ENCODE data around the gene LUC7L3.
"Not testable (repeated sequence)": the region's sequence is repeated elsewhere in the genome, so short reads cannot be mapped to it uniquely, and the experiment has no call there.

The LUC7L3 gene

DNA sequence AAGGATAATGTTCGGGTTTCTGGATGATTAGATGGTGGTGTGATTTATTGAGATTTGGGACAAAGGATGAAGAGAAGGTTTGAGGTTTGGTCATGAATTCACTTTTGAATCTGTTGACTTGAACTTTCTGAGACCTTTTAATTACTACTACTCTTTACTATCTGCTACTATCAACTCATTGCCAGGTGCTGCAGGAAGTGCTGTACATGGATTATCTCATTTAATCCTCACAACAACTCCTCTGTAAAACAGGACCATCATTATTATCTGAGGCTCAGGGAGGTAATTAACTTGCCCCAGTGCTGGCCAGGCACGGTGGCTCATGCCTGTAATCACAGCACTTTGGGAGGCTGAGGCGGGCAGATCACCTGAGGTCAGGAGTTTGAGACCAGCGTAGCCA lies 8.8 kb upstream of the LUC7L3 start:
- no peak for DNase-seq

DNA sequence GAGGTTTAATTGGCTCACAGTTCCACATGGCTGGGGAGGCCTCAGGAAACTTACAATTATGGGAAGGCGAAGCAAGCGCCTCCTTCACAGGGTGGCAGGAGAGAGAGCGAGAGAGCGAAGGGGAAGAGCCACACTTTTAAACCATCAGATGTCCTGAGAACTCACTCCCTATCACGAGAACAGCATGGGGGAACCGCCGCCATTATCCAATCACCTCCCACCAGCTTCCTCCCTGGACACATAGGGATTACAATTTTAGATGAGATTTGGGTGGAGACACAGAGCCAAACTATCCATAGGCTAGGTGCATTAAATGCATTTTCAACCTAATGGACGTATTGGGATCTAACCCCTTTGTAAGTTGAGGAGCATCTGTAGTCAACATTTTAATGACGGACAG lies 6.8 kb upstream of the LUC7L3 start:
- no peak for DNase-seq

DNA sequence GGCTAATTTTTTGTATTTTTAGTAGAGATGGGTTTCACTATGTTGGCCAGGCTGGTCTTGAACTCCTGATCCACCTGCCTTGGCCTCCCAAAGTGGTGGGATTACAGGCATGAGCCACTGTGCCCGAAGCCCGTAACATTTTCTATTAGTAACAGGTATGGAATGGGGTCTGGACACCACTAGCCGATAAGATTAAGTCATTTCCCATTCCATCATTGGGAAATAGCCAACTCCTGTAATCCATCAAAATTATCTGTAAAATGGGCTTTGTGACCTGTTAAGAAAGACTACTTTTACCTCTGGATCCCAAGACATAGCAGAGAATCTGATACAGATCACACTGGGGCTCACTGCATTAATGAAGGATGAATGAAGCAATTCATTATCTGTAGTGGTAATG lies 3.9 kb upstream of the LUC7L3 start:
- DNase-seq: no peak

DNA sequence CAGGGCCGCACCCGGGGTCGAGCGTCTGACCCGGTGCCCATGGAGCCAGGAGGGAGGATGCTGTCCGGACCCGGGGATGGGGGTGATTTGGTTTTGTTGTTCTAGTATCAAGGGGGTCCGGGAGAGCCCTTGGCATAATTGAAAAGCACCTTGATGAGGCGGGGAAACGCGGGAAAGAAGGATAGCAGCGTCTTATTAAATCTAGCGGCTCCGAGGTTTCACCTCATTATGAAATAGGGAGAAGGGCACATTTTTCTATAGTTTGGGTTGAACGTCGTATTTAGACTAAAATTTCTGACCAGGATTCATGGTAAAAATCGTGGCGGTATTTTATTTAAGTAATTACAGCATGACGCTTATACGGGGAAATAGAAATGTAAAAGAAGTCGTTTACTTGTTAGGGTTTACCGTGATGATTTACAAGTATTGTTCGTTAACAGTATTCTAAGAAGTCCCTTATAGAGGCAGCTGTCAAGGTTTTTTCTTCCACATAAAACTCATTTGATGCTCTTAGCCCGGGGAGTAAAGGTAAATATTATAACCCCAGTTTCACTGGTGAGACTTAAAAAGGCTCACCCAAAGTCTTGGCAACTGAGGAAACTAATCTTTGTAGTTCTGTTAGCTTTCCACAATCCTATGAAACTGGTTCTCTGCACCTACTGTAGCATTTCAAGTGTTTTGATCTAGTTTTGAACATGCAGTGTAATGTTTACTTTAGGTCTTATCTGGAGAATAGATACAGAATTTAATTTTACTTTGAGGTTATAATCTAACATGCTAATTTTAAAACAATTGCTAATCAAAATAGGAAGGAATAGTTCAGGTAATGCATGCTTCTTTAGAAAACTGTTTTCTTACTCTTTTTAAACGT lies 756 bp downstream of the LUC7L3 start:
- DNase-seq: no peak

DNA sequence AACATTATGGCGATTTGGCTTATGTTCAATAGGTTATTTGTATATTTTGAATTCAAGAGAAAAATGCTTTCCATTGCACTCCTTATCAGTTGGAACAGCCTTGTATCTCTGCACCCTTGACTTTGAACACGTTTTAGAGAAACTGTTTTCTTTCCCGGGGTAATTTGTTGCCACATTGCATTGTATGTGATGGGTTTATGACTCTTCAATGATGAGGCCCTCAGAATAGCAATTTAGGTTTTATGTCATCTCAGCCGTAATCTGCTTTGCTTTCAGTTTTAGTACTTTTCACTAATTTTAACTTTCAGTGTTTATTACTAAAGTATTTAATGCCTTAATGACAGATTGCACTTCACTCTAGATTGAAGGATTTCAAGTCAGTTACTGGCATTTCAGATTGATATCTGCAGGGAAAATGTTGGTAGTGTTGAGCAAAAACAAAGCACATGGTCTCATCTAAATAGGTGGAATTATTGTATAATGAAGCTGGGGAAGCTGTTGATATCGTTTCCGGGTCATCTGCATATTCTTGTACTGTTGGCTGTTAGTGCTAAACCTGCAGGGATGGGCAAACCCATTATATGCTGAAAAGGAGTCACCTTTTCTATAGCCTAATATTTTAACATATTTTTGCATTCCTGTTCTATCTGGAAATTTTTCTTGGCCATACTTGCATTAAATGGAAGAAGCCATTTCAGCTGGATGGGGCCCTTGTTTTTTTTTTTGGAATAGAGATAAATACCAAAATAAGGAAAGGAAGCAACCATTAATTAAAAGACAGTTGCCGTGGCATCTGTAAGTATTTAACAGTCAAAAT lies 2.0 kb downstream of the LUC7L3 start:
- no peak for DNase-seq

DNA sequence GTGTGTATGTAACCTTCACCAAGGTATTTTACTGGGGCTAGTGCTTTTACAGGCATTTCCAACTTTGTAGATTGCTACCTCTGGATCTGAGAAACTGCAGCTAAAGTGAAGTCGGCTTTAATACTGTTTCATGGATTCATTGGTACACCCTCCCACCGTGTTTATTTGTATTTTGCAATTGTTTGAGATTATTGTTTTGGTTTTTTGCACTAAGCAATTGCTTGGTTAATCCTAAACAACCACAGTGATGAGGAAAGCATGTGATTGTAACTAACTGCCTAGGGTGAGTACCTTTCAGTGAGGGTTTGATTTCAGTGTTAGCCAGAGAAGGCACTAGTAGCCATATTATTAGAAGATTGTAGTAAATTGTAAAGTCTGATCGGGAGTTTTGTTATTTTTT lies 3.3 kb downstream of the LUC7L3 start:
- no peak for DNase-seq

DNA sequence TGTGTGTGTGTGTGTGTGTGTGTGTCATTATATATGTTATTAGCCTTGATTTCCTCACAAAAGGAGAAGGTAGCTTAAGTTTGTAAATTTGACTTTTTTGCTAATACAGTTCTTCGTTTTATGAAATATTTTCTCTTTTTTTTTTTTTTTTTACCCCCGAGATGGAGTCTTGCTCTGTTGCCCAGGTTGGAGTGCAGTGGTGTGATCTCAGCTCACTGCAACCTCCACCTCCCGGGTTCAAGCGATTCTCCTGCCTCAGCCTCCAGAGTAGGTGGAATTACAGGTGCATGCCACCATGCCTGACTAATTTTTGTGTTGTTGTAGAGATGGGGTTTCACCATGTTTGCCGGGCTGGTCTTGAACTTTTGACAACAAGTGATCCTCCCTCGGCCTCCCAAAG lies 5.2 kb downstream of the LUC7L3 start:
- DNase-seq: not testable (repeated sequence)

DNA sequence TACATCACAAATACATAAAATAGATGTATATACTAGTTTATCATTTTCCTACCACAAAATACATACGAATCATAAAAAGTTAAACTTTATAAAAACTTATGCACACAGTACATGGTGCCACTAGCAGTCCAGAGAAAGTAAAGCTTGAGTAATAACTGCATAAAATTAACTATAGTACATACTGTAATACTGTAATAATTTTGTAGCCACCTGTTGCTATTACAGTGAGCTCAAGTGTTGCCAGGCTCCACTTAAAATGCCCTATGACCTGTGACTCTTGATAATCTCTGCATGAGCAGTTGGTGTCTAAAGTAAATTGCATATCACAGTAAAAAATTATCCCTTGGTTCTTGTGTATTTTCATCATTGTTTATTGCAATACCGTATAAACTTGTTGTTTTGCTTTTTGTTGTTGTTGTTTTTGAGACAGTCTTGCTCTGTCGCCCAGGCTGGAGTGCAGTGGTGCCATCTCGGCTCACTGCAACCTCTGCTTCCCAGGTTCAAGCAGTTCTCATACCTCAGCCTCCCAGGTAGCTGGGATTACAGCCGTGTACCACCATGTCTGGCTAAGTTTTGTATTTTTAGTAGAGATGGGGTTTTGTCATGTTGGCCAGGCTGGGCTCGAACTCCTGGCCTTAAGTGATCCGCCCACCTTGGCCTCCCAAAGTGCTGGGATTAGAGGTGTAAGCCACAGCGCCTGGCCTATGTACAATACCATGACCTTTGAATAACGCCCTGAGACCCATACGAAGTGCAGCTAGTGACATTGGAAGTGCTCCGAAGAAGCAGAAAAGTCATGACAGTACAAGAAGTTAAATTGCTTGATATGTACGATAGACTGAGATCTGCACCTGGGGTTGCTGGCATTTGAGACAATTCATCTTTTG lies 6.6 kb downstream of the LUC7L3 start:
- DNase-seq: no peak

DNA sequence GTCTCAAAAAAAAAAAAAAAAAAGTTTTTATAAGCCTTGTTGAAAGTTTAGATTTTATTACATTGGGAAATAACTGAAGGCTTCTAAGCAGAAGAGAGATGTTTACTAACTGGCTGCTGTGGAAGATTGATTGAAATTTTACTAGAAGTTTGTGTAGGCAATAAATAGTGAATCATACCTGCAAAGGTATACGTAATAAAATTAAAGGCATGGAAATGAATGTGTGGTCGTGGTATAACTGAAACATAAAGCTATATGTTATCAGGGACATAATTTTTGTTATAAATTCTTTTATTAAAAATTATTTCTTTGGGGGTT lies 8.7 kb downstream of the LUC7L3 start:
- DNase-seq: no peak

DNA sequence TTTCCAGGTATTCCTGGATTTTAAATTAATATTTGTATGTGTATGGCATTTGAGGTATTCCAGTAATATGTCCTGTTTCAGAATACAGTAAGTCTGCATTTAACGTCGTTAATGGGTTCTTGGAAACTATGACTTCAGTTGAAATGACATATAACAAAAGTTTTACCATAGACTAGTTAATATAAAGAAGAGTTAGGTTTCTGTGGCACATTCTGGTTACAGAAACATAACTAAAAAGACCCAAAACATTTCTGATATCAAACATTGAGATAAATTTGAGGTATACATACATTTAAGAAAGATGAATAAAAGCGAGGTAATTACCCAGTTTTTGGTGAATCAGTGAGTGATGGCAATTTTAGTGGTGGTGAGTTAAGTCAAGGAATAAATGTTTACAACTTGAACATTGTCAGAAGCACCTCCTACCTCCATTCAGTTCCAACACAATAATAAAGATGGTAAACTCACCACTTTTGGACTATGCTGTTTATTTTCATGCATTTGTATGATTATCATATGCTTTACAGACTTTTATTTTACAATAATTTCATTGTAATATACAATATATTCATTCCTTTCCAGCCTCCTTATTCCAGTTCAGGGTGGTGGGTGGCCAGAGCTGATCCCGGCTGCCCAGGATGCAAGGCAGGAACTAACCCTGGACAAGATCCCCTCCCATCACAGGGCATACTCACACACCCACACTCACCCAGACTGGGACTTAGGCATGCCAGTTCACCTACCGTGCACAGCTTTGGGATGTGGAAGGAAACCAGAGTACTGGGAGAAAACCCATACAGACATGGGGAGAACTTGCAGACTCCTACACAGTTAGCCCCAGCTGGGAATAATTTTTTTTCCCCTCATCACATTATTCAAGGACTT lies 9.7 kb downstream of the LUC7L3 start:
- DNase-seq: no peak

DNA sequence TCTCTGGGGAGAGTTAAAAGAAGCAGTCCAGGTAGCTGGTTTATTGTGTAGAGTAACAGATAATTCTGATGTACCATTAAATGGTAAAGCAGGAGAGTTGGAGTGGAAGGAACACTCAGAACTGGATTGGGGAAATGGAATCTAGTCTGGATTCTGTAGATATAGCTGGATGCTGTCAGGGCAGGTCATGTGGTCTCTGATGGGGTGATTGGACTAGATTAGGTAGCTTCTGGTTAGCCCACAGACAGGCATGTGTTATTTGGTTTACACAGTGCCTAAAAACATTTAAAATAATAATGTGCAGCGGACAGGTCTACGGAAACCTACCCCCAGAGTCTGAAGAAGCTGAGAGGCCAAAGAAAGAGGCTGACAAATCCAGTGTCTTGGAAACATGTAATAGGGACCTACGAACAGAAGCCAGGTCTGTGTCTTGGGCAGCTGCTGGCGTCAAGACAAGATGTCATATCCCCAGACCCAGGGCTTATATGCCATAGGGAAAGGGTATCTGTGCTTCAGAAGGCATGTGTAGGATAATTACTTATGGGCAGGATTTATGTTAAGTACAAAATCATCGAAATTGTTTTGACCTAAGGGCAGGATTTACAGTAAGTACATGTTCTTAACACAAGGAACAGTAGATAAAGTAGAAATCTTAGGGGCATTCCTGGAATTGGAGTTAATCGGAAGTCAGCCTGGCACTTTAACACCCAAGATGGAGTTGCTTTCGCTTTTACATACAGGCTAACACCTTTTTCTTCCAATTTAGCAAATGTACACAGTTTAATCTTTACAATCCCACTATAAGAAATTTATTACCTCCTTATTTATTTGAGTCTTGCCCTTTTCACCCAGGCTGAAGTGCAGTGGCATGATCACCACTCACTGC lies 12.4 kb downstream of the LUC7L3 start:
- no peak for DNase-seq

DNA sequence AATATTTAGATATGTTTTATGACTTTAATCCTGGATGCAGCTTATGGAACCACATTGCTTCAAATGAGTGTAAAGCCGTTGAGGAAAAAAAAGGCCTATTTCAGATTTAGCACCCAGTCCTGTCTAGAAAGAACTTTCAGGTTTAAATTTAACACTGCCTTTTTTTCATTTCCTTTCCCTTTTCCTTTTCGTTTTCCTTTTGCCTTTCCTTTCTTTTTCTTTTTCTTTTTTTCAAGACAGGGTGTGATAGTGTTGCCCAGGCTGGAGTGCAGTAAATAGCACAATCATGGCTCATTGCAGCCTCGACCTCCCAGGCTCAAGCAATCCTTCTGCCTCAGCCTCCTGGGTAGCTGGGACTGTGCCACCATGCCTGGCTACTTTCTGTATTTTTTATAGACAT lies 15.9 kb downstream of the LUC7L3 start:
- DNase-seq: no peak

DNA sequence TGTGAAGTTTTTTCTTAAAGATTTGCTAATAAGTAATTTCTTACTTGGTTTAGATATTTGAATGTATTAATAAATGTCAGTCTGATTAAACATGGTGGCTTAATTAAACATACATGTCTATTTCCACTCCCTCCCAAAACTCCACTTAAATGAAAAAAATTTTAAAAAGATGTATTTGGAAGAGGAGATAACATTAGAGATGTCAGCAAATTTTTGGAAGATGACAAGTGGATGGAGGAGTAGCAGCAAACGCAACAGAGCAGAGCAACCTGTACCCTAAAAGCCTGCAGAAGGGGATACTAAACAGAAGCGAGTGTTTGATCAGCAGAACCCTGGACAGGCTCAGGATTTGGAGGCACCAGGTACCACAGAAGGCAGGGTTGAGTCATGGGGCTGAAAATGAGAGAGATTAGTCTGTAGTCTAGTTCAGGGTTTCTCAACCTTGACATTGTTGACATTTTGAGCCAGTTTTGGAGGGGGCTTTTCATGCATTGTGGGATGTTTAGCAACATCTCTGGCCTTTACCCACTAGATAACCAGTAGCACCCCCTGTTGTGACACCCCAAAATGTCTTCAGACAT lies 17.8 kb downstream of the LUC7L3 start:
- no peak for DNase-seq

DNA sequence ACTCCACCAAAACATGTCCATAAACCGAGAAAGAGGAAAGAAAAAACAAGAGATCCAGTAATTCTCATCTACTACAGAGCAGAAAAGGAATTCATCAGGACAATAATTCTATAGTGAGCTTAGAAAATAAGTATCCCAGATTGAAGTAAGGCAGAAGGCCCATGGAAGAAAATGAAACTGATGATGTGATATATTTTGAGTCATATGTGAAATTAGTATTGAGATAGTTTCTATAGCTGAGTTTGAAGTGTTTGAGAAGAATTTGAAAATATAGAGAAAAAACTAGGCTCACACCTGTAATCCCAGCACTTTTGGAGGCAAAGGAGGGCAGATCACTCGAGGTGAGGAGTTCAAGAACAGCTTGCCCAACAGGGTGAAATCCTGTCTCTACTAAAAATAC lies 19.7 kb downstream of the LUC7L3 start:
- no peak for DNase-seq

DNA sequence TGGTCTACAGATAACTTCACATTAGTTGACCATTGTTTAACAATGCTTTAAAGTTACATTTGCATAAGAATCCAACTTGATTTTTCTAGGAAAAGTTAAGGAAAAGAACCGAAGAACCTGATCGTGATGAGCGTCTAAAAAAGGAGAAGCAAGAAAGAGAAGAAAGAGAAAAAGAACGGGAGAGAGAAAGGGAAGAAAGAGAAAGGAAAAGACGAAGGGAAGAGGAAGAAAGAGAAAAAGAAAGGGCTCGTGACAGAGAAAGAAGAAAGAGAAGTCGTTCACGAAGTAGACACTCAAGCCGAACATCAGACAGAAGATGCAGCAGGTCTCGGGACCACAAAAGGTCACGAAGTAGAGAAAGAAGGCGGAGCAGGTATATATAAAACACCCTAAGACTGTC lies 26.2 kb downstream of the LUC7L3 start:
- no peak for DNase-seq

DNA sequence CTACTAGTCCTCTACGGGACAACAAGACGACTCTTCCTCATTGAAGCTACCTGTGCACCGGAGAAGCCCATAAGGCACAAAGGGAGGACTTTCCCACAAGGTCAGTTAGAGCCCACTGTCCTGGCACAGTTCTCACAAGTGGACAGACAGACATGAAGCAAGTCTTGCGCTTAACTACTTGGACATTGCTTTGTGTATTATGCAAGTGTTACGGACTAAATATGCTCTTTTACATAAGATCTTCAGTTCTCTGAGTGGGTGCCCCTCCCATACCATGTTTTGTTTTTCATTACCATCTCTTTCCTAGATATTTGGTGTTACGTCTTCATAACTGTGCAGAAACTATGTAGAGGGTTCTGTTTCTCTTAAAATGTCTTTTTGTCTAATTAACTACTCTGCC lies 29.8 kb downstream of the LUC7L3 start:
- DNase-seq: no peak

DNA sequence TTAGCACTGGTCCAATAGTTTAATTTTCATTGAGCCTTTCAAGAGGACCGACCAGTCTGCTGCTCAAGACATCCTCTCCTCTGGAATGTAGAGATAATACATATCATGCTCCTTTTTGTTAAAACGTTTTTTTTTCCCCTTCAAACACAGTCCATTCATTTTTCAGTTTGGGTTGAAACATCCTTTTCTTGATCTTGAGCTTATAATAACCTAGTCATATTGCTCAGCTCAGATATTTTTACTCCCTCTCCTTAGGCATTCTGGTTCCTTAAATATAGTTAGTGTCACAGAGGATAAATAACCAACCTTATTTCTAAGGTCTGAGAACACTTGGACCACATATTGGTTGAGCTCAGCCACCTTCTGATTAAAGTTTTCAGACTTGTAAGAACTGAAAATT lies 35.1 kb downstream of the LUC7L3 start:
- no peak for DNase-seq

DNA sequence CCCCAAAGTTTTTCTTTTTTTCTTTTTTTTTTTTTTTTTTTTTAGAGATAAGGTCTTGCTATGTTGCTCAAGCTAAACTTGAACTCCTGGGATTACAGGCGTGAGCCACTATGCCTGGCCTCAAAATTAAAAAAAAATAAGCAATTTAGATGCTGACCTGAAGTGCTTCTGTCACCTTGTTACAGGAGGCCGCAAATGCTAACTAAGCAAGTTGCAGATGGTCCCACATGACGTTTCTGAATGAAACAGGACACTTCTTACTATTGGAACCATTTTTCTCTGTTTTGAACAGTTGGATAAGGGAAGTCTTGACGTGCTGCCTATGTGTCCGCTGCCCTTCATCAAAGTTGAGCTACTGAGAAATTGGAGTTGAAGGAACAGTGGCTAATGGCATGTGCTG lies 39.1 kb downstream of the LUC7L3 start:
- DNase-seq: no peak

DNA sequence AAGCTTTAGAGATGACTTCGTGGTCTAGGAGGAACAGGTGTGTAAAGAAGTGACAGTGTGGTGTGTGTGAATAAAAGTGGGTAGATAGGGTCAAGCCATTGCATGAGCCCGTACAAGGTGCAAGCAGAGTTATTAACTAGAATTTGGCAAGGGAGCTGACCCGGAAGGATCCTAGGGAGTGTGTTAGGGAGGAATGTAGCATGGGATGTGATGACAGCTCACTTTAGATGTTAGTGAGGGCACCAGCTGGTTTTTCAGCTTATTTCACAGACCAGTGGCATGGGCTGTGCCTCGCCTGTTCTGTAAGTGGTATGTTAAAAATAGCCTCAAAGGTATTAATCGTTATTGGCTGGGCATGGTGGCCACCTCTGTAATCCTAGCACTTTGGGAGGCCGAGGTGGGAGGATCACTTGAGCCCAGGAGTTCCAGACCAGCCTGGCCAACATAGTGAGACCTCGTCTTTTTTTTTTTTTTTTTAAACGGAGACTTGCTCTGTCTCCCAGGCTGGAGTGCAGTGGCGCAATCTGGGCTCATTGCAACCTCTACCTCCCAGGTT lies 39.7 kb downstream of the LUC7L3 start:
- no peak for DNase-seq

DNA sequence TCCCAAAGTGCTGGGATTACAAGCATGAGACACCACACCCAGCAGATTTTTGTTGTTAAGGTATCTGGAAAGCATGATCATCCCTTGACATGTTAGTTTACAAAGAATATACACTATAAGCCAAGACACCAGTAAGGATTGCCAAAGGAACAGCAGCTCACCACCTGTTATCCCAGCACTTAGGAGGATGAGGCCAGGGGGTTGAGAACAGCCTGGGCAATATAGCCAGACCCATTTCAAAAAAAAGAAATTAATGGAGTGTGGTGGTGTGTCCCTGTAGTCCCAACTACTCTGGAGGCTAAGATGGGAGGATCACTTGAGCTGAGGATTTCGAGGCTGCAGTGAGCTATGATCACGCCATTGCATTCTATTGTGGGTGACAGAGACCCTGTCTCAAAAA lies 42.8 kb downstream of the LUC7L3 start:
- no peak for DNase-seq
